Adipocyte (in vitro differentiated cells): ENCODE measurements around the gene TAS2R41.

Source experiments
- DNase-seq: peaks from one replicate; pipeline ENCODE4 v3.0.0-alpha.2; 2015; ENCODE audit warnings: low read depth
- H3K27me3 ChIP-seq: replicated peaks from 2 replicates; pipeline ENCODE4 v1.7.0; 2013; ENCODE audit warnings: mild to moderate bottlenecking, low read length, moderate library complexity; ENCODE audit not compliant: control insufficient read depth, insufficient read depth
- H3K36me3 ChIP-seq: 2 replicates; pipeline ENCODE4 v1.7.0; 2013; ENCODE audit warnings: low read length, mild to moderate bottlenecking, moderate library complexity; ENCODE audit not compliant: control insufficient read depth, insufficient read depth, severe bottlenecking
- H3K4me1 ChIP-seq: 2 replicates; pipeline ENCODE4 v1.7.0; 2013; ENCODE audit warnings: mild to moderate bottlenecking, low read length, moderate library complexity; ENCODE audit not compliant: control insufficient read depth, insufficient read depth
- H3K4me3 ChIP-seq: 2 replicates; pipeline ENCODE4 v1.7.0; 2013; ENCODE audit warnings: mild to moderate bottlenecking, low read length, moderate library complexity
- H3K9ac ChIP-seq: 2 replicates; pipeline ENCODE4 v1.7.0; 2013; ENCODE audit warnings: mild to moderate bottlenecking, low read length, moderate library complexity
- H3K9me3 ChIP-seq: 2 replicates; pipeline ENCODE4 v1.7.0; 2013; ENCODE audit warnings: mild to moderate bottlenecking, low read length, moderate library complexity; ENCODE audit not compliant: control insufficient read depth

The TAS2R41 gene

GRCh38 chr7:143477501-143478150 lies at the start of gene TAS2R41:
TAS2R41 (plus strand) TSS chr7:143477873; CDS start chr7:143477873, 0 bp downstream.
- peaks cover 9% of the 10 kb centered on the region for H3K4me1 ChIP-seq

GRCh38 chr7:143429770-143430698 lies 47.6 kb upstream of the TAS2R41 start:
- no peak for DNase-seq
- Histone ChIP-seq H3K9me3 (no peaks in the 10 kb centered on the region), H3K27me3 (no peaks in the 10 kb centered on the region), H3K4me1 (peaks cover 19% of the 10 kb centered on the region), H3K36me3 (no peaks in the 10 kb centered on the region), H3K4me3 (no peak overlapping the region), H3K9ac (peak overlapping the region; percentile 1)

More at GRCh38 chr7:143477501-143478150, at the start of gene TAS2R41:
- Histone ChIP-seq H3K9me3 (peaks cover 14% of the 10 kb centered on the region), H3K9ac (no peak within 1 kb of the TSS), H3K4me3 (no peak within 1 kb of the TSS), H3K36me3 (no peaks in the 10 kb centered on the region), H3K27me3 (no peaks in the 10 kb centered on the region)
- DNase-seq: no peak

- no peaks in the 10 kb centered on the region for H3K27me3 ChIP-seq
- no peak for DNase-seq
- H3K4me3 ChIP-seq: no peak overlapping the region
- peaks cover 24% of the 10 kb centered on the region for H3K4me1 ChIP-seq
- no peaks in the 10 kb centered on the region for H3K36me3 ChIP-seq
- H3K9ac ChIP-seq: no peak overlapping the region
- H3K9me3 ChIP-seq: no peaks in the 10 kb centered on the region
These were observed 46.6 kb upstream of the TAS2R41 start for GRCh38 chr7:143431109-143431508.

GRCh38 chr7:143433759-143434158 lies 43.9 kb upstream of the TAS2R41 start:
- H3K4me1 ChIP-seq: peaks cover 24% of the 10 kb centered on the region
- no peaks in the 10 kb centered on the region for H3K27me3 ChIP-seq
- no peaks in the 10 kb centered on the region for H3K9me3 ChIP-seq
- no peak for DNase-seq
- H3K4me3 ChIP-seq: no peak overlapping the region
- no peak overlapping the region for H3K9ac ChIP-seq
- H3K36me3 ChIP-seq: no peaks in the 10 kb centered on the region

- Histone ChIP-seq H3K9me3 (no peaks in the 10 kb centered on the region), H3K27me3 (no peaks in the 10 kb centered on the region), H3K4me3 (peak overlapping the region; percentile 44), H3K4me1 (peaks cover 22% of the 10 kb centered on the region), H3K9ac (no peak overlapping the region), H3K36me3 (no peaks in the 10 kb centered on the region)
- no peak for DNase-seq
These were observed 43.0 kb upstream of the TAS2R41 start for GRCh38 chr7:143434660-143435059.

GRCh38 chr7:143435266-143435665 lies 42.4 kb upstream of the TAS2R41 start:
- Histone ChIP-seq H3K4me1 (peaks cover 16% of the 10 kb centered on the region), H3K4me3 (no peak overlapping the region), H3K9me3 (no peaks in the 10 kb centered on the region), H3K36me3 (no peaks in the 10 kb centered on the region), H3K27me3 (no peaks in the 10 kb centered on the region), H3K9ac (no peak overlapping the region)
- DNase-seq: no peak

- Histone ChIP-seq H3K9me3 (no peaks in the 10 kb centered on the region), H3K9ac (no peak overlapping the region), H3K4me3 (no peak overlapping the region), H3K36me3 (no peaks in the 10 kb centered on the region), H3K4me1 (peaks cover 8% of the 10 kb centered on the region), H3K27me3 (no peaks in the 10 kb centered on the region)
- no peak for DNase-seq
These were observed 41.2 kb upstream of the TAS2R41 start for GRCh38 chr7:143436325-143436946.

- Histone ChIP-seq H3K9ac (no peak overlapping the region), H3K4me3 (no peak overlapping the region)
- DNase-seq: no peak
These were observed 40.1 kb upstream of the TAS2R41 start for GRCh38 chr7:143437578-143437977.

GRCh38 chr7:143439866-143440265 lies 37.8 kb upstream of the TAS2R41 start:
- H3K27me3 ChIP-seq: no peaks in the 10 kb centered on the region
- no peaks in the 10 kb centered on the region for H3K9me3 ChIP-seq
- no peaks in the 10 kb centered on the region for H3K36me3 ChIP-seq
- H3K4me1 ChIP-seq: peaks cover 6% of the 10 kb centered on the region
- no peak overlapping the region for H3K4me3 ChIP-seq
- no peak overlapping the region for H3K9ac ChIP-seq
- DNase-seq: no peak

More at GRCh38 chr7:143437578-143437977, 40.1 kb upstream of the TAS2R41 start:
- H3K36me3 ChIP-seq: no peaks in the 10 kb centered on the region
- H3K27me3 ChIP-seq: no peaks in the 10 kb centered on the region
- peaks cover 8% of the 10 kb centered on the region for H3K4me1 ChIP-seq
- no peaks in the 10 kb centered on the region for H3K9me3 ChIP-seq

- no peaks in the 10 kb centered on the region for H3K4me1 ChIP-seq
- DNase-seq: no peak
These were observed 34.5 kb upstream of the TAS2R41 start, which contains the start of gene TAS2R60 for GRCh38 chr7:143443153-143443552. TAS2R60 (plus strand) TSS chr7:143443453; CDS start chr7:143443453, 0 bp downstream.

More at GRCh38 chr7:143443153-143443552, 34.5 kb upstream of the TAS2R41 start, which contains the start of gene TAS2R60:
- Histone ChIP-seq H3K9ac (no peak within 1 kb of the TSS), H3K4me3 (no peak within 1 kb of the TSS), H3K27me3 (no peaks in the 10 kb centered on the region), H3K36me3 (no peaks in the 10 kb centered on the region), H3K9me3 (no peaks in the 10 kb centered on the region)
